Measurements from ENCODE around the gene AGA.

DNA sequence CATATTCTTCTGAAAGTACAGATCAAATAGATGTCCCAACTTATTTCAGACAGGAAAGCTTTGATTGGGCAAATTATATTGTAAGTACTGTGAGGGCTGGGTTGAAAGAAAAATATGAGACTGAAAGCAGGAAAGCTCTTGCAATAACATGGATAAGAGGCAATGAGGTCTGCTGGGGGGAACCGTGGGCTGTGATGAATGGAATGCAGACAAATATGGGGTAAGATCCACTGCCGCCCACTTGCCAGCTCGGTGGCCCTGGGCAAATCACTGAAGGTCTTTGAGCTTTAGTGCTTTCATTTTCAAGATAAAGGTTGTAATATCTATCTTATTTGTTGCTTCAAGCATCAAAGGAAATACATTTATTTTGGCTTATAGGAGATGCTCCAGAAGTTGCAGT lies 51.0 kb downstream of the AGA start:
- TF ChIP-seq, protein P1, sequence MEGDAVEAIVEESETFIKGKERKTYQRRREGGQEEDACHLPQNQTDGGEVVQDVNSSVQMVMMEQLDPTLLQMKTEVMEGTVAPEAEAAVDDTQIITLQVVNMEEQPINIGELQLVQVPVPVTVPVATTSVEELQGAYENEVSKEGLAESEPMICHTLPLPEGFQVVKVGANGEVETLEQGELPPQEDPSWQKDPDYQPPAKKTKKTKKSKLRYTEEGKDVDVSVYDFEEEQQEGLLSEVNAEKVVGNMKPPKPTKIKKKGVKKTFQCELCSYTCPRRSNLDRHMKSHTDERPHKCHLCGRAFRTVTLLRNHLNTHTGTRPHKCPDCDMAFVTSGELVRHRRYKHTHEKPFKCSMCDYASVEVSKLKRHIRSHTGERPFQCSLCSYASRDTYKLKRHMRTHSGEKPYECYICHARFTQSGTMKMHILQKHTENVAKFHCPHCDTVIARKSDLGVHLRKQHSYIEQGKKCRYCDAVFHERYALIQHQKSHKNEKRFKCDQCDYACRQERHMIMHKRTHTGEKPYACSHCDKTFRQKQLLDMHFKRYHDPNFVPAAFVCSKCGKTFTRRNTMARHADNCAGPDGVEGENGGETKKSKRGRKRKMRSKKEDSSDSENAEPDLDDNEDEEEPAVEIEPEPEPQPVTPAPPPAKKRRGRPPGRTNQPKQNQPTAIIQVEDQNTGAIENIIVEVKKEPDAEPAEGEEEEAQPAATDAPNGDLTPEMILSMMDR (IDR thresholded peaks at IDR 0.05; ENCODE audit: control extremely low read depth in 1 of 3, insufficient read depth in 1 of 3, low read depth in 1 of 3, low read length in 3 of 3), result no peak
- TF ChIP-seq NRF1 (IDR thresholded peaks at IDR 0.05; ENCODE audit: low read depth, low read length) (no peak), KDM1A (IDR thresholded peaks at IDR 0.05; ENCODE audit: borderline replicate concordance, low read length) (no peak), SAP30 (IDR thresholded peaks at IDR 0.05; ENCODE audit: insufficient read depth, insufficient replicate concordance, low read length) (no peak), YY1 (IDR thresholded peaks at IDR 0.05; ENCODE audit: low read depth, low read length) (no peak), POLR2A (IDR thresholded peaks at IDR 0.05; ENCODE audit: control extremely low read depth in 1 of 2, low read depth in 2 of 2, low read length in 2 of 2) (no peak), SRF (IDR thresholded peaks at IDR 0.05; ENCODE audit: low read depth, low read length) (no peak), EP300 (IDR thresholded peaks at IDR 0.05; ENCODE audit: borderline replicate concordance in 1 of 2, low read depth in 2 of 2, low read length in 2 of 2) (no peak), SIX5 (IDR thresholded peaks at IDR 0.05; ENCODE audit: low read depth, low read length) (no peak)
